HG03280 (cell line): Measurements from ENCODE around the gene STOM.

Experiments used
- ATAC-seq: cut with Tn5 transposase; IDR thresholded peaks from one replicate; pipeline ENCODE4 v1.9.1; 2021; ENCODE audit warnings: mild to moderate bottlenecking, moderate library complexity; ENCODE audit not compliant: unreplicated experiment

The STOM gene

GRCh38 chr9:121350993-121351561, 19.0 kb downstream of the STOM start:
- ATAC-seq, result no peak

- no peak for ATAC-seq
These were observed 20.0 kb downstream of the STOM start for GRCh38 chr9:121350036-121350435.

DNA sequence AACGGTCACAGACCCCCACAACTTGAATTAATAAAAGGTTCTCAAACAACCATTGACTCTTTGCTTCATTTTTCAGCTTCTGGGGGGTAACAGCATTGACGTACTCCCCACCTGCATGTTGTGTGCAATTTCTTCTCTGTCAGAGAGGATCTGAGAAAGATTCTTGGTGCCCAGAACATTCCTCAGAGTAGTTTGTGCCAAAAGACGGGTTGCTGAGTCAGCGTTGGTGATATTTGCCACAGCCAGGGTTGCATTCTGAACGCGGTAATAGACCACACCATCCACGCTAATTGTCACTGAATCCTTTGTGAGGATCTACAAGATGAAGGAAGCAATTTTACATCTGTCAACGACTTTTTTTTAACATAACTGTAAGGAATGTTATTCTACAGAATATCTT, 21.0 kb downstream of the STOM start:
- ATAC-seq, result no peak

GRCh38 chr9:121348221-121348620, 21.8 kb downstream of the STOM start:
- ATAC-seq, result no peak

- ATAC-seq, result no peak
These were observed 25.0 kb downstream of the STOM start for GRCh38 chr9:121345070-121345469.

DNA sequence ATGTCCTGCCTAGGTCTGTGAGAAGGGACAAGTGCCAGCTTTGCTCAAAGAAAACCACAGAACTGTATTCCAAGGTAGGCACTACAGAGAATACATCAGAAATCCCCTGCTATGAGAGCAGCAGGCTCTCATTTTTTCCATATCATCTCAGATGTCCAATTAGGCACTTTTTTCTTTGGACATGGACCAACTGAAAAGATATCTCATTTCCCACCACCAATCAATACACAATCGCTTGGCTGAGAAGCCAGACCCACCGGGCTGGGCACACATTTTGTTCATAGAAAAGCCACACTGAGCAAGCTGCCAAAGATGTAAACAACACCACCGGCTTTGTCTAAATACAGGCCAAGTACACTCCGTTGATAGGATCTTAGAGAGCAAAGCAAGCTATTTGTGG, 25.9 kb downstream of the STOM start:
- no peak for ATAC-seq

- ATAC-seq, result peak; percentile 90
These were observed 29.2 kb downstream of the STOM start for GRCh38 chr9:121340676-121341392.

DNA sequence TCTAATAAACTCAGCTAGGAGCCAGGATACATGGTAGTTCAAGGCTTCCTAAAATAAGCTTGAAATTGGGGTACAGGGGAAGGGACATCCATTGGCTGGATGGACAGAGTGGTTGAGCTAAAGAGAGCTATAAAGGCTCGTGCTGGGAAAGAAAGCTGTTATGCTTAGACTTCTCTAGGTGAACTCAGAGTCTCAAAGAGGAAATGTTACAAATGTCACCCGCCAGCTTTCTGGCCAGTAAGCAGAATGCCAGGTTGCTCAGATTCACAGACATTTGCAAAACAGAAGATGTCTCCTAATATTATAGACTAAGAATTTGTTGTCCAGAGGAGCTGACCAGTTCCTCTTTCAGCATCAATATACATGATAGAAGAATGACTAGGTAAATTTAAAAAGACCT, 30.6 kb downstream of the STOM start:
- no peak for ATAC-seq

- no peak for ATAC-seq
These were observed 33.4 kb downstream of the STOM start for GRCh38 chr9:121336665-121337064.

- no peak for ATAC-seq
These were observed 35.9 kb downstream of the STOM start for GRCh38 chr9:121333950-121334773.

- ATAC-seq, result no peak
These were observed 37.9 kb downstream of the STOM start for GRCh38 chr9:121331992-121332685.

GRCh38 chr9:121331549-121331948, 38.5 kb downstream of the STOM start:
- no peak for ATAC-seq

- ATAC-seq, result no peak
These were observed 41.0 kb downstream of the STOM start for GRCh38 chr9:121328876-121329681.

DNA sequence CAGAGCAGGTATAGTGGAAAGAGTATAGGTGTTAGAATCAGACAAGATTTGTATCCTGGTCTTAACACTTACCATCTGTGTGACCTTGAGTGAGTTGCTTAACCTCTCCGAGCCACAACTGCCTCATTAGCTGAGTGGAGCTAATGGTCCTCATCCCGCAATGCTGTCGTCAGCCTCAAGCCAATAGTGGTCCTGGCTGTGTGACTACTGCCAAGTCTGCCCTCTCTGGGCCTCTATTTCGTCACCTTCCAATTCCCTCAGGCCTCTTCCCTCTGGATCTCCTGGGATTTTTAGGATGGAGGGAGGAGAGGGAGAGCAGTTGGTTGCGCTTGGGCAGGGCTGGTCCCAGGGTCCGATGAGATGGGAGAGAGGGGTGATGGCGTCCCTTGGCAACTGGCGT, 41.6 kb downstream of the STOM start:
- no peak for ATAC-seq

GRCh38 chr9:121326901-121327613, 43.0 kb downstream of the STOM start:
- no peak for ATAC-seq

DNA sequence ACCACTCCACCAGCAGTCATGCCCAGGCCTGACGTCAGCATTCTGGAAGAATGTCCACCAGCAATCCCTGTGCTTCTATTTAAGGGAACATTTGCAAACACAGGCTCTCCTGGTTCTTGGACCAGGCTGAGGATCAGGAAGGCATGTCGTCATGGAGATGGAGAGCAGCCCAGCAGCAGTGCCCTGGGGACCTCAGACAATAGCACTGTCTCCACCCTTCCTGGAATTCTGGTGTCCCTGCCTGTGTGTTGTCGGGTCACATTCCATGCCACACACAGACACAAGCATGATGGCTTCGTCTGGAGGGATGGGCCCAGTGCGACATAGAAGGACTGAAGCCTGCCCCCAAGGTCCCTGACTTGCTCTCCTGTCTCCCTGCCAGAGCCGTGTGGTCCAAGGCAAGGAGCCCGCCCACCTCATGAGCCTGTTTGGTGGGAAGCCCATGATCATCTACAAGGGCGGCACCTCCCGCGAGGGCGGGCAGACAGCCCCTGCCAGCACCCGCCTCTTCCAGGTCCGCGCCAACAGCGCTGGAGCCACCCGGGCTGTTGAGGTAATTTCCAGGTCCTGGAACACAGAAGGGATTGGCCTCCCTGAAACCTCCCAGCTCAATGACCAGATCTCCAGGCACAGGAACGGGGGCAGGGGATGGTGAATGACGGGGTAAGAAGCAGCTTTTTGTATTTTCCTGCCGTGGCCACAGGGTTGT, 43.8 kb downstream of the STOM start:
- ATAC-seq, result no peak

DNA sequence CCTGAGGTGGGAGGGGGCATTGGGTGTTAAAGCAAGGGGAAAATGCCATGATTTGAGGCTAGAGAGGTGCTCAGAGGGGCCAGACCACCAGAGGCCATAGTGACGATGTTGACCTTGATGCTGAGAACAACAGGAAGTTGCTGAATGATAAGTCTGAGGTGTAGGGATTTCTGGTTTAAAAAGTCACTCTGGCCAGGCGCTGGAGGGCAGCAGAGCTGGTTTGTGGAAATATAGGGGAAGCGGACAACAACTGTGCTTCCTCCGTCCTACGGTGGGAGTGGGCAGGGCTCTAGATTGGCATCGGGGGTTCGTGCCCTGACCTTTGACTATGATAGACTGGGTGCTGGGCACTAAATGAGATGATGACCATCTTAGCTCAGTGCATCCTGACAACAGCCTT, 44.7 kb downstream of the STOM start:
- no peak for ATAC-seq

DNA sequence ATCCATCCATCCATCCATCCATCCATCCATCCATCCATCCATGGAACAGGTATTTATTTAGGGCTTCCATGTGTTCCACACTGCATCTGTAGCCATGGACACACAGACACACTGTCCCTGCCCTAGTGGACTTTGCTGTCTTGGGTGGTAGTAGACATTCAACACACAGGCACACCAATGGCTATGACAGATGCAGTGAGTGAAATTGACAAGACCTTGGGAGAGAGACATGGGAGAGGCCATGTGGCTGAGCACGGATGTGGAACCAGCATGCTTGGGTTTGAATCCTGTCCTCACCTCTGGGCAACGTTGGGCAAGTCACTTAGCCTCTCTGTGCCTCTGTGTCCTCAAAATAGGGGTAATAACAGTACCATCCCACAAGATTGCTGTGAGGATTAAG, 45.3 kb downstream of the STOM start:
- no peak for ATAC-seq

GRCh38 chr9:121324316-121324715, 45.7 kb downstream of the STOM start:
- ATAC-seq, result no peak
